GM19463 (cell line): ENCODE data around the gene MED19.
"Not testable (repeated sequence)": the region's sequence is repeated elsewhere in the genome, so short reads cannot be mapped to it uniquely, and the experiment has no call there.

Experiments
- ATAC-seq: cut with Tn5 transposase; IDR thresholded peaks from one replicate; pipeline ENCODE4 v1.9.1; 2021; ENCODE audit warnings: mild to moderate bottlenecking, moderate library complexity; ENCODE audit not compliant: unreplicated experiment

The MED19 gene, protein sequence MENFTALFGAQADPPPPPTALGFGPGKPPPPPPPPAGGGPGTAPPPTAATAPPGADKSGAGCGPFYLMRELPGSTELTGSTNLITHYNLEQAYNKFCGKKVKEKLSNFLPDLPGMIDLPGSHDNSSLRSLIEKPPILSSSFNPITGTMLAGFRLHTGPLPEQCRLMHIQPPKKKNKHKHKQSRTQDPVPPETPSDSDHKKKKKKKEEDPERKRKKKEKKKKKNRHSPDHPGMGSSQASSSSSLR

DNA sequence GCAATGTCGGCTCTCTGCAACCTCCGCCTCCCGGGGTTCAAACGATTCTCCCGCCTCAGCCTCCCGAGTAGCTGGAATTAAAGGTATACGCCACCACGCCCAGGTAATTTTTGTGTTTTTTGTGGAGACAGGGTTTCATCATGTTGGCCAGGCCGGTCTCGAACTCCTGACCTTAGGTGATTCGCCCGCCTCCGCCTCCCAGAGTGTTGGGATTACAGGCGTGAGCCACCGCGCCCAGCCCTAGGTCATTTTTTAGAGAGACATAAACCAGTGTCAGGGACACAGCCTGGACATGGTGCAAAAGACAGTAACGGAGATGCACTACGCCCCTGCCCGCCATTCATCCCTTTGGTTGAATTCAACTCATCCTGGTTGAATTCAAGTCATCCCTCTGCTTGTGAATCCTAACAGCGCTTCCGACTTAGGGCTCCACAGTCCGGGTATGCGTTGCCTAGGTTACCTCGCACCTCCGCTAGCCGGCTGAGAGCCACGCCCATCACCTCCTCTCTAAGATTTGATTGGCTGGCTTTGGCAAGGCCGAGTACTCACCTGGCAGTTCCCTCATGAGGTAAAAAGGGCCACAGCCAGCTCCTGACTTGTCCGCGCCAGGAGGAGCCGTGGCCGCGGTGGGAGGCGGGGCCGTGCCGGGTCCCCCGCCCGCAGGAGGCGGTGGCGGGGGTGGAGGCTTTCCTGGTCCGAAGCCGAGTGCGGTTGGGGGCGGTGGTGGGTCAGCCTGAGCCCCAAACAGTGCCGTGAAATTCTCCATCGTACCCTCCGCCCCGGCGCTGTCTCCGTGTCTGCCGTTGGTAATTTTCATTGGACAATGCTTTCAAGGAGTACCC is at the start of gene MED19:
MED19 (minus strand) TSS at position 802 of the 842 bp plus-strand sequence; CDS start at position 766, 36 bp downstream.
- peak; percentile 37 for ATAC-seq

GRCh38 chr11:57758174-57758573 is 46.2 kb upstream of the MED19 start:
- no peak for ATAC-seq

- no peak for ATAC-seq
Observed at GRCh38 chr11:57752954-57753353, 40.9 kb upstream of the MED19 start.

GRCh38 chr11:57751676-57752253 is 39.8 kb upstream of the MED19 start, which contains the start of gene BTBD18:
Gene BTBD18 (minus strand): TSS chr11:57751819. CDS start chr11:57751188, 631 bp downstream.
- no peak for ATAC-seq

GRCh38 chr11:57751176-57751575 is 39.2 kb upstream of the MED19 start:
- ATAC-seq = no peak

GRCh38 chr11:57746920-57747319 is 34.9 kb upstream of the MED19 start:
- no peak for ATAC-seq

DNA sequence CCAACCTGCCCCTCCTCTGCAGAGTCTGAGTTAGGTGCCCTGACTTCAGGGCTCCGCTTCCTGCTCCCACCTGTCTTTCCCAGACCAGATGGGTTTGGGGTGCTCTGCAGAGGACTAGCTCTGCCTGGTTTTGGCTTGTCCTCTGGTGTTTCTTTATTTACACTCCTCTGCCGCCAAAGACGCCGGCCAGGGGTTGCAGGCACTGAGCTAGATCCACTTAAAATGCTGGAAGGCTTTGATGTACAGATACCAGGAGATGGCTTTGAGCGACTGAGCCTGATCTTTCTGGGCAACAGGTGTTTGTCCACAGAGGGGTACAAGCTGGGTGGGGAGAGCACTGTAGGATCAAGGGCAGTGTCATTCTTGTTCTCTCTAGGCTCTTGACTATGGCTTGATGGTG is 33.2 kb upstream of the MED19 start:
- ATAC-seq = no peak

- no peak for ATAC-seq
Observed at GRCh38 chr11:57744357-57744756, 32.3 kb upstream of the MED19 start.

DNA sequence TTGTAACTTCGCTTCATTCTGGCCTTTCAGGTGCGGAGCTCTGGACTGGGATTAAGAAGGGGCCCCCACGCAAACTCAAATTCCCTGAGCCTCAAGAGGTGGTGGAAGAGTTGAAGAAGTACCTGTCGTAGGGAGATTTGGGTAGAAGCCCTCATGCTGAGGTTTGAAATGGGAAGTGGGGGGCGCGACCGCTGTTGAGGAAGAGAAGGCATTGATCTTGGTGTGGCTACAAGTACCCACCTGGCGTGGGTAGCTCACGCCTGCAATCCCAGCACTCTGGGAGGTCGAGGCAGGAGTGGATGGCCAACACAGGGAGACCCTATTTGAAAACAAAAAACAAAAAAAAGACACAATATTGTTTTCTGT is 30.1 kb upstream of the MED19 start:
- ATAC-seq = no peak

DNA sequence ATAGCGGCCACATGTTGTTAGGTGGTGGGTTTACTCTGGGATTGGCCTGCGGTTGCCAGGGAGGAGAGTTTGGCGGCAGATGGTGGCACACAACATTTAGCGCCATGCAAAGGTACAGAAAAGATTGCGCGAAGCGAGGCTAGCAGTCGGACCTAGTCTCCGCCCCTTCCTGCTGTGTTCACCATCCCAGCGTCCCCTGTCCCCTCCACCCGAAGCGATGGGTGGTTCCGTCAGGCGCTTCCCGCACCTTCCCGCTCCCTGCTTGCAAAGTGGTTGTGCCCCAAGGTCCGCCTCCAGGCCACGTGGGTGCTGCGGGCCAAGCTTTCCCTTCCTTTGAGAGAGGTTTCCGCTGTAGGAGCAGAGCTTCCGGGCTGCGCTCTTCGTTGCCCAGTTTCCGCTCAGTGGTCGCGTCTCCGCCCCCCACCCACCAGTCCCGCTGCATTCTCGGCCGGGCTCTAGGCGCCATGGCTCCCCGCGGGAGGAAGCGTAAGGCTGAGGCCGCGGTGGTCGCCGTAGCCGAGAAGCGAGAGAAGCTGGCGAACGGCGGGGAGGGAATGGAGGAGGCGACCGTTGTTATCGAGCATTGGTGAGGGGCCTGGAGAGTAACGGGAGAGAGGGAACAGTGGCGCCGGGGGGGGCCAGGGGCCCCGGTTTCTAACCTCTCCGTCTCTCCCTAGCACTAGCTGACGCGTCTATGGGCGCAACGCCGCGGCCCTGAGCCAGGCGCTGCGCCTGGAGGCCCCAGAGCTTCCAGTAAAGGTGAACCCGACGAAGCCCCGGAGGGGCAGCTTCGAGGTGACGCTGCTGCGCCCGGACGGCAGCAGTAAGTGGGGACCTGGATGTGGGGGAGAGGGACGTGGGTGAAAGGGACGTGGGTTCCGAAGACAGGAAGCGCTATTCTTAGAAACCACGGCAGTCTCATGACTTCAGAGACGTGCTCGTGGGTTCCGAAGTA is 29.4 kb upstream of the MED19 start, which contains the start of gene SELENOH:
SELENOH (plus strand) TSS at position 360 of the 955 bp plus-strand sequence; CDS start at position 465, 105 bp downstream.
- ATAC-seq = peak; percentile 89

DNA sequence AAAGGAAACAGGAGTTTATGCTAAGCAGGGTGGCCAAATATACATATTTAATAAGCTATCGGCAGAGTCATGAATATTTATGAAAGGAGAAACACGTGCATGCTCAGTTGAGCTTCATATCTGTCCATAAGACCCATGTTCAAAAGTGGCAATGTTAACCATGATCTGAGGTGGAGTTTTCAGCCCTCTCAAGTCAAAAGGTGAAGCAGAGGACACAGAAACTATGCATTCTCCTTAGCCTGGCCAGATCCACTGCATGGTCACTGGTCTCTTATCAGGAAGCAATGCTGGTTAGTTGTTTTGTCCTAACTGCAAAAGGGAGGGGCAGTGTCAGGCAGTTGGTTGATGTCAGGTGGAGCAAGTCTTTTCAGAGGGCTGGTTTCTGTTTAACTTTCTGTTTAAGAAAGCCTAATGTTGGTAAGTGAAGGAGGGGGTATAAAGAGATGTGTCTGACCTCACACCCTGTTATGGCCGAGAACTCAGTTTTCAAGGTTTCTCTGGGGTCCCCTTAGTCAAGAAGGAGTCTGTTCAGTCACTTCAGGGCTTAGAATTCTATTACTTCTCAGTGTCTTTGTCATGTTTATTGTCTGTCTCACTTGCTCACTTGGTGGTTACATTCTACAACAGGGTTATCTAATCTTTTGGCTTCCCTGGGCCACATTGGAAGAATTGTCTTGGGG is 23.7 kb upstream of the MED19 start:
- ATAC-seq = peak; percentile 58

DNA sequence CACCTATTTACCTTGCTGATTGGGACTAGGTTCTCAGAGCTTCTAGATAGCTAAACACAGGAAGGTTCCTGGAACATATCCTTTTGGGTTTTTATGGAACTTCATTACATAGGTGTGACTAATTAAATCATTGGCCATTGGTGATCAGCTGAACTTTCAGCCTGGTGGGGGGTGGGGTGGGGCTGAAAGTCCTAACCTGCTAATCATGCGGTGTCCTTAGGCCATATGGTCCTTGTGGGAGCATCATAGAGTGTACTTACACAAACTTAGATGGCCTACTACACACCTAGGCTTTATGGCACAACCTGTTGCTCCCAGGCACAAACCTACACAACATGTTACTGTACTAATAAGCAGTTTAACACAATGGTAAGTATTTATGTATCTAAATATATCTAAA is 20.6 kb upstream of the MED19 start:
- ATAC-seq = no peak

DNA sequence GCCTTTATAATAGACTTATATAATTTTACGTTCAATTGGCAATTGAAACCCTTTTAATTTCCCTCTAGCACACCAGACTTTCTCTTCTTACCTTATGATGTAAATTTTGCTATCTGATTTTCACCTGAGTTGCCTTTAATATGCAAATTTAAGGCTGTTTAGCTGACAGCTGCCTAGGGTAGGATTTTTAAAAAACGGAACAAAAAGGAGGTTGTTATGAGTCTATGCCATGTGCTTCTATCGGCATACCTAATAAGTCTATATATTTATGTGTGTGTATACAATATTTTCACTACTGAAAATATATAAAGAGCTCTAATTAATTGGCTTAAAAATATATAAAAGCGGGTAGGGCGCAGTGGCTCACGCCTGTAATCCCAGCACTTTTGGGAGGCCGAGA is 17.5 kb upstream of the MED19 start:
- no peak for ATAC-seq

DNA sequence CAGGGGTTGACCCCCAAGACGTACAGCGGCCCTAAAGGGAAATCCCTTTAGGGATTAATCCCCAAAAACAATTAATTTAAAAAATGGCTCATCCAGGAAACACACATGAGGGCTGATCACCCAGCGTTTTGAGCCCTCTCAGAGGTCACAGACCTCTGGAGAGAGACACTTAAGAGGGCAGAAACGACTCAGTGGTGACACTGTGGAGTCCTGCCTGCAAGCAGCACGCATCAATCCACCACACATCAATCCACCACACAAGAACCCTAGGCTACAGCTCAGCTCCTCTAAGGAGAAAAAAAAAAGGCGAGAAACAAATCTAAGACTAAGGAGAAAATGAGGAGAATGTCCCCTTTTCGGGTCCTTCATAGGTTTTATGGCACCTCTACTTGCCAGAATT is 16.8 kb upstream of the MED19 start:
- ATAC-seq = no peak

DNA sequence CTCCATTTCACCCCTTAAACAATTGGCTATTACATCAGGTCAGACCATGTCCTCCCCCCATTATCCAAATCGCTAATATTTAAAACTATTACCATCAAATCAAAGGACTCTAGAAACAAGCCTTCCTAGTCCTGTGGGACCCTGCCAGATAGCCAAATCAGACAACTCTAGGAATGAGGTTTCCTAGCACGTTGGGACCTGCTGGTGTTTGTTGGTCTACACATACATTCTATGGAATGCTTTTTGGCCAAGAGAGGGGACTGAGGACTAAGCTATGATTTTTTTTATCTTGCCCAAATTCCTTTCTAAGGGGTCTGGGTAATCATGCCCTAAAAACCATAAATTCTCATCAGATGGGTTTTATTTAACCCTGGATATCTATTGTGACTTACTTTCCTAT is 15.2 kb upstream of the MED19 start:
- ATAC-seq = no peak

DNA sequence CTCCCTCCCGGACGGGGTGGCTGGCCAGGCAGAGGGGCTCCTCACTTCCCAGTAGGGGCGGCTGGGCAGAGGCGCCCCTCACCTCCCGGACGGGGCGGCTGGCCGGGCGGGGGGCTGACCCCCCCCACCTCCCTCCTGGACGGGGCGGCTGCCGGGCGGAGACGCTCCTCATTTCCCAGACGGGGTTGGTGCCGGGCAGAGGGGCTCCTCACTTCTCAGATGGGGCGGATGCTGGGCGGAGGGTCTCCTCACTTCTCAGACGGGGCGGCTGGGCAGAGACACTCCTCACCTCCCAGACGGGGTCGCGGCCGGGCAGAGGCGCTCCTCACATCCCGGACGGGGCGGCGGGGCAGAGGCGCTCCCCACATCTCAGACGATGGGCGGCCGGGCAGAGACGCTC is 4.7 kb upstream of the MED19 start:
- not testable (repeated sequence) for ATAC-seq

DNA sequence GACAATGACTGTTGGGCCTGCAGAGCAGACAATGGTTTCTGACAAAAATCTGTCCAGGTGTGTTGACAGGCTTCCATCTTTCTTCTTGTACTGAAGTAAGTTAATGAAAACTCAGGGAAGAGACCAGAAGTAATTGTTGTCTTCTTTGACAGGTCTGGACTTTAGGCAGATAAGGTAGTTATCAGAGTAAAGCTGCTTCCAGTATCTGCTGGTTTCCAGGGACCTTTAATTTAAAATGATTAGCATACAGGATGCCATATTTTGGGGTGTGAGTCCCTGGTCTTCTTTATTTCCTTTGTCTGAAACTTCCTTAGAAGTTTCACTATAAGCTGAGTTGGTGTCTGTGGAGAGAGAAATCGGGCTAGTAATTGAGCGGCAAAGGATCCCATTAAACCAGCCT is 1.8 kb upstream of the MED19 start:
- ATAC-seq = no peak

DNA sequence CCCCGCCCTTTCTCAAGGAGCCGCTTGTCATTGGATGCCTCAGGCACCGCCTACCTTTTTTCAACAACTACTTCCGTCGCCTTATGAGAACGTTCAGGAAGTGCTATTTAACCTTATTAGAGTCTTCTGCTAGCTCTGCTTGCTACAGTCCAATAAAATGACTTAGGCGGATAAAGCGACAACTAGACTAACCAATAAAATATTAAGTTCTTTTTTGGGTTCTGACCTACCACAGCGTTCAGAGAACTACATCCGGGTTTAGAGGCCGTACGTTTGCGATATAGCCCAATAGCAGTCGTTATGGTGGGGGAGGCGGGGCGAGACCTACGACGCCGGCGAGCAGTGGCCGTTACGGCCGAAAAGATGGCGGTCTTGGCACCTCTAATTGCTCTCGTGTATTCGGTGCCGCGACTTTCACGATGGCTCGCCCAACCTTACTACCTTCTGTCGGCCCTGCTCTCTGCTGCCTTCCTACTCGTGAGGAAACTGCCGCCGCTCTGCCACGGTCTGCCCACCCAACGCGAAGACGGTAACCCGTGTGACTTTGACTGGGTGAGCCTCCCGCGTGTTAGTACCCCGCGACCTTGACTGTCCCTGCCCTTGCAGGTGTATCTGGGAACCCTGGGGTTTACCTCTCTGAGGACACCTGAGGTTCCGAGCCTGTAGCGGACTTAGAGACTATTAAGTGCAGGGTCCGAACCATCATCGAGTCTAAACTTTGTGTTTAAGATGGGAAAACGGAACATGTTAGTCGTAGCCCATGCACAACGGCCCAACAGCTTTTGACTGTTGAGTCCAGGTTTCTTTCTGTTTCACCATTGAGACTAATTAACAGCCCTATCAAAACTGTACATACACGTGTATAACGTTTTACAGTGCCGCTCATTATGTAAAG is 488 bp upstream of the MED19 start, which contains the start of gene TMX2:
TMX2 (plus strand) TSS at position 338 of the 895 bp plus-strand sequence; CDS start at position 364, 26 bp downstream.
- ATAC-seq = peak; percentile 93

DNA sequence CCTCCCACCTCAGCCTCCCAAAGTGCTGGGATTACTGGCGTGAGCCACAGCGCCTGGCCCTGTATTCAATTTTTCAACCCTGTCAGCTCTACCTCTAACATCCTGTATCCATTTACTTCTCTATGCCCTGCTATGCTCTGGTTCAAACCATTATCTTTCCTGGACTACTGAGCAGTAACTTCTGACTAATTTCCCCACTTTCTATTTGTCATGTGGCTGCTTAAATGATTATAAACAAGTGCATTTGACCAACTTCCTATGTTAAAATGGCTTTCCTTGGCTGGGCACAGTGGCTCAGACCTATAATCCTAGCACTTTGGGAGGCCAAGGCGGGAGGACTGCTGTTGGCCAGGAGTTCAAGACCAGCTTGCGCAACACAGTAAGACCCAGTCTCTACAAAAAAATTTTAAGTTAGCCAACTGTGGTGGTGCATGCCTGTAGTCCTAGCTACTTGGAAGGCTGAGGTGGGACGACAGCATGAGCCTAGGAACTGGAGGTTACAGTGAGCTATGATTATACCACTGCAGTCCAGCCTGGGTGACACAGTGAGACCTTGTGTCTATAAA is 2.1 kb downstream of the MED19 start:
- ATAC-seq = no peak
